DLD1 (cell line): ENCODE measurements around the gene EYA3.
"Not testable (repeated sequence)": the region's sequence is repeated elsewhere in the genome, so short reads cannot be mapped to it uniquely, and the experiment has no call there.

Source experiments
- in situ Hi-C: cut with HindIII; loops from 2 replicates; pipeline ENCODE4 v1.10.0; 2017; ENCODE audit warnings: low sequenced_read_pairs

The EYA3 gene

GRCh38 chr1:28028873-28029654, 59.3 kb downstream of the EYA3 start:
- in situ Hi-C loops, result no loop called here

- in situ Hi-C loops, result no loop called here
Observed at GRCh38 chr1:28027660-28028059, 60.8 kb downstream of the EYA3 start.

- in situ Hi-C loops, result no loop called here
Observed at GRCh38 chr1:28027238-28027637, 61.2 kb downstream of the EYA3 start.

- in situ Hi-C loops, result no loop called here
Observed at GRCh38 chr1:28026329-28026728, 62.1 kb downstream of the EYA3 start.

- in situ Hi-C loops, result no loop called here
Observed at GRCh38 chr1:28021064-28021463, 67.3 kb downstream of the EYA3 start.

- in situ Hi-C loops, result no loop called here
Observed at GRCh38 chr1:28010969-28011368, 77.4 kb downstream of the EYA3 start.

- in situ Hi-C loops, result not testable (repeated sequence)
Observed at GRCh38 chr1:28003117-28003516, 85.3 kb downstream of the EYA3 start.

- in situ Hi-C loops, result no loop called here
Observed at GRCh38 chr1:28002600-28002999, 85.8 kb downstream of the EYA3 start.

GRCh38 chr1:27999055-27999454, 89.4 kb downstream of the EYA3 start:
- in situ Hi-C loops, result no loop called here

GRCh38 chr1:27994526-27994925, 93.9 kb downstream of the EYA3 start:
- in situ Hi-C loops, result not testable (repeated sequence)

- in situ Hi-C loops, result no loop called here
Observed at GRCh38 chr1:27994060-27994459, 94.3 kb downstream of the EYA3 start.

- in situ Hi-C loops, result no loop called here
Observed at GRCh38 chr1:27993241-27993640, 95.2 kb downstream of the EYA3 start.

GRCh38 chr1:27992276-27992675, 96.1 kb downstream of the EYA3 start:
- in situ Hi-C loops, result no loop called here

- in situ Hi-C loops, result no loop called here
Observed at GRCh38 chr1:27990920-27991537, 97.4 kb downstream of the EYA3 start.

GRCh38 chr1:27981145-27981544, 107.3 kb downstream of the EYA3 start:
- in situ Hi-C loops, result no loop called here

GRCh38 chr1:27980216-27980845, 108.1 kb downstream of the EYA3 start:
- in situ Hi-C loops, result no loop called here

- in situ Hi-C loops, result no loop called here
Observed at GRCh38 chr1:27979859-27980201, 108.6 kb downstream of the EYA3 start.

- in situ Hi-C loops, result no loop called here
Observed at GRCh38 chr1:27979151-27979858, 109.1 kb downstream of the EYA3 start.

GRCh38 chr1:27974417-27974781, 114.0 kb downstream of the EYA3 start:
- in situ Hi-C loops, result no loop called here

- in situ Hi-C loops, result no loop called here
Observed at GRCh38 chr1:27973771-27974416, 114.5 kb downstream of the EYA3 start.

- in situ Hi-C loops, result no loop called here
Observed at GRCh38 chr1:27972141-27972540, 116.3 kb downstream of the EYA3 start.
